H1 (cell line): ENCODE measurements around the gene ECD. TPM values are rescaled to one million over a fixed set of nuclear protein-coding genes. Genes with fewer than 3 reads are reported as not detected.

Experiments used
- SIRT6 ChIP-seq: IDR thresholded peaks from one replicate; pipeline ENCODE4 v1.7.1; 2012; ENCODE audit warnings: low read length, inconsistent platforms
- polyA plus RNA-seq, 7 experiments: library from polyadenylated mRNA; depleted of rRNA in 3 of 7; stranded (reverse) in 5 of 7; unstranded in 2 of 7; fragments of >200 nt in 5 of 7; fragments of 200-250 nt in 2 of 7; gene quantifications; 1 replicate in 5 of 7; 2 replicates in 1 of 7; 4 replicates in 1 of 7; pipeline versions ENCODE4 v1.2.1 to v1.2.3, GENCODE V29; 2011 to 2013; ENCODE audit warnings: missing spikeins in 2 of 7, mixed read lengths in 2 of 7
- total RNA-seq: library from RNA; stranded (reverse); fragmentation: NEBNext Ultra II Directional; extraction: Animal tissue kit (Norgen Biotek cat#: 25700); gene quantifications from 2 replicates; pipeline ENCODE4 v1.2.1, GENCODE V29; 2021

ECD gene
- total and polyA plus RNA-seq, 2 of the 8 experiments (the other 6 are each of a cell fraction or from before 2014, with no cell fraction given), result 27.1 to 38.0 TPM

GRCh38 chr10:73096449-73097304, 71.1 kb downstream of the ECD start, which contains the start of gene P4HA1 (continued):
- no peak for TF ChIP-seq SIRT6
